Spleen (tissue), 11 donors: ENCODE data around the gene PRDM16. TPM values are rescaled to one million over a fixed set of nuclear protein-coding genes. Genes with fewer than 3 reads are reported as not detected.

ENCODE experiments used
- DNase-seq: peaks from one replicate; pipeline ENCODE4 v3.0.0-alpha.2; 2020
- H3K27ac ChIP-seq, 8 donors: fragments of 200-600 bp; sonication (generic) in 7 of 8; 1 replicate in 4 of 8; 2 replicates in 4 of 8; pipeline versions ENCODE4 v1.5.0 to v1.8.0; 2016 to 2021; ENCODE audit warnings: inconsistent platforms in 4 of 8, mild to moderate bottlenecking in 4 of 8, moderate library complexity in 1 of 8
- H3K27me3 ChIP-seq, 7 donors: fragments of 200-600 bp; sonication (generic) in 6 of 7; replicated peaks in 1 of 7; 1 replicate in 4 of 7; 2 replicates in 3 of 7; pipeline versions ENCODE4 v1.5.0 to v1.8.0; 2016 to 2021; ENCODE audit warnings: inconsistent platforms in 3 of 7, mild to moderate bottlenecking in 1 of 7
- H3K36me3 ChIP-seq, 6 donors: fragments of 200-600 bp; sonication (generic) in 5 of 6; 1 replicate in 4 of 6; 2 replicates in 2 of 6; pipeline versions ENCODE4 v1.5.0 to v1.8.0; 2016 to 2021; ENCODE audit warnings: inconsistent platforms in 2 of 6
- H3K4me1 ChIP-seq, 6 donors: fragments of 200-600 bp; sonication (generic) in 5 of 6; 1 replicate in 3 of 6; 2 replicates in 3 of 6; pipeline versions ENCODE4 v1.5.0 to v1.8.0; 2016 to 2021; ENCODE audit warnings: inconsistent platforms in 3 of 6
- H3K4me3 ChIP-seq, 8 donors: fragments of 200-600 bp; sonication (generic) in 7 of 8; 1 replicate in 4 of 8; 2 replicates in 4 of 8; pipeline versions ENCODE4 v1.5.0 to v1.8.0; 2016 to 2021; ENCODE audit warnings: inconsistent platforms in 4 of 8, mild to moderate bottlenecking in 4 of 8, moderate library complexity in 2 of 8
- H3K9me3 ChIP-seq, 8 donors: fragments of 200-600 bp; sonication (generic) in 7 of 8; 1 replicate in 4 of 8; 2 replicates in 4 of 8; pipeline versions ENCODE4 v1.5.0 to v1.8.0; 2016 to 2021; ENCODE audit warnings: inconsistent platforms in 4 of 8
- POLR2A ChIP-seq, 3 donors: fragments of 450-650 bp; IDR thresholded peaks; one replicate each; pipeline ENCODE4 v1.5.1; 2017; ENCODE audit warnings: antibody characterized with exemption in 3 of 3, mild to moderate bottlenecking in 1 of 3
- POLR2AphosphoS5 ChIP-seq, 3 donors: sonication (generic); formaldehyde crosslinking; IDR thresholded peaks; one replicate each; pipeline ENCODE4 v1.5.1; 2017; ENCODE audit warnings: antibody characterized with exemption in 3 of 3
- WGBS, 5 donors: extraction: QIAGEN DNeasy Blood & Tissue Kit in 3 of 5; methylation state at CpG; one replicate each; pipeline versions ENCODE4 v1.1.5 to v1.1.7; 2013 to 2018; 5-methylcytosine and 5-hydroxymethylcytosine counted together
- intact Hi-C: fragments of 100-400 bp; cut with DNase I; formaldehyde crosslinking; loops from one replicate; pipeline ENCODE4 v1.15.0; 2023; ENCODE audit warnings: low total_unique reads
- polyA plus RNA-seq, 3 donors: library from polyadenylated mRNA; stranded (reverse); fragments of 200-250 nt; gene quantifications; one replicate each; pipeline ENCODE4 v1.2.1, GENCODE V29; 2013
- total RNA-seq, 7 donors: library from RNA; depleted of rRNA in 3 of 7; stranded (reverse); fragments of >200 nt in 3 of 7; fragmentation: NEBNext Ultra II Directional in 4 of 7; extraction: Animal tissue kit (Norgen Biotek cat#: 25700) in 4 of 7; gene quantifications; one replicate each; pipeline versions ENCODE4 v1.1.0 to v1.2.1, GENCODE V29; 2016 to 2021
- TF ChIP-seq, protein P1 (sequence below), 11 experiments: fragments of 200-600 bp in 7 of 11; fragments of 450-650 bp in 4 of 11; sonication (generic) in 4 of 11; IDR thresholded peaks in 8 of 11; conservative IDR thresholded peaks in 3 of 11; 1 replicate in 7 of 11; 2 replicates in 4 of 11; pipeline versions ENCODE4 v1.4.0 to v1.8.0; 2016 to 2021; ENCODE audit warnings: antibody characterized with exemption in 11 of 11, inconsistent platforms in 4 of 11, mild to moderate bottlenecking in 1 of 11
- donor health status: healthy with polysubstance abuse.
- donor health status: DM: no; HTN: no; CAD: no; lungs with moderate emphysema.
- donor health status: DM: no; HTN: no; CAD: no.
- donor health status: Bipolar disorder and iron deficiency.
- donor health status: healthy.
- donor health status: DM: no; HTN: no; CAD: no.
- donor health status: DM: yes; HTN: yes; CAD: no.

Gene PRDM16
- total and polyA plus RNA-seq, 10 donors, result 0.43 to 3.2 (median 1.4) TPM

- Histone ChIP-seq H3K36me3 (no peaks in the 10 kb centered on the region), H3K4me1 (peaks cover 0 to 45% (median 20%) of the 10 kb centered on the region in 6 donors), H3K27me3 (peaks cover 0 to 17% (median under 1%) of the 10 kb centered on the region in 7 donors), H3K27ac (peak overlapping the region in 3 of 8 donors; percentile 42 to 59 (median 53)), H3K4me3 (no peak overlapping the region), H3K9me3 (no peaks in the 10 kb centered on the region)
- no peak for DNase-seq
- TF ChIP-seq, protein P1, sequence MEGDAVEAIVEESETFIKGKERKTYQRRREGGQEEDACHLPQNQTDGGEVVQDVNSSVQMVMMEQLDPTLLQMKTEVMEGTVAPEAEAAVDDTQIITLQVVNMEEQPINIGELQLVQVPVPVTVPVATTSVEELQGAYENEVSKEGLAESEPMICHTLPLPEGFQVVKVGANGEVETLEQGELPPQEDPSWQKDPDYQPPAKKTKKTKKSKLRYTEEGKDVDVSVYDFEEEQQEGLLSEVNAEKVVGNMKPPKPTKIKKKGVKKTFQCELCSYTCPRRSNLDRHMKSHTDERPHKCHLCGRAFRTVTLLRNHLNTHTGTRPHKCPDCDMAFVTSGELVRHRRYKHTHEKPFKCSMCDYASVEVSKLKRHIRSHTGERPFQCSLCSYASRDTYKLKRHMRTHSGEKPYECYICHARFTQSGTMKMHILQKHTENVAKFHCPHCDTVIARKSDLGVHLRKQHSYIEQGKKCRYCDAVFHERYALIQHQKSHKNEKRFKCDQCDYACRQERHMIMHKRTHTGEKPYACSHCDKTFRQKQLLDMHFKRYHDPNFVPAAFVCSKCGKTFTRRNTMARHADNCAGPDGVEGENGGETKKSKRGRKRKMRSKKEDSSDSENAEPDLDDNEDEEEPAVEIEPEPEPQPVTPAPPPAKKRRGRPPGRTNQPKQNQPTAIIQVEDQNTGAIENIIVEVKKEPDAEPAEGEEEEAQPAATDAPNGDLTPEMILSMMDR (IDR thresholded peaks at IDR 0.05 in 8 of 11, conservative IDR thresholded peaks at IDR 0.05 in 3 of 11), result no peak
- no peak for TF ChIP-seq POLR2AphosphoS5 (IDR thresholded peaks at IDR 0.05)
- TF ChIP-seq POLR2A (IDR thresholded peaks at IDR 0.05), result no peak
- intact Hi-C loops, result no loop called here
- WGBS, 5 donors, result 87 to 92% (median 90%) methylated on average over 24 of the region's 24 CpGs
These were observed 390.3 kb downstream of the PRDM16 start for GRCh38 chr1:3459051-3459908.

DNA sequence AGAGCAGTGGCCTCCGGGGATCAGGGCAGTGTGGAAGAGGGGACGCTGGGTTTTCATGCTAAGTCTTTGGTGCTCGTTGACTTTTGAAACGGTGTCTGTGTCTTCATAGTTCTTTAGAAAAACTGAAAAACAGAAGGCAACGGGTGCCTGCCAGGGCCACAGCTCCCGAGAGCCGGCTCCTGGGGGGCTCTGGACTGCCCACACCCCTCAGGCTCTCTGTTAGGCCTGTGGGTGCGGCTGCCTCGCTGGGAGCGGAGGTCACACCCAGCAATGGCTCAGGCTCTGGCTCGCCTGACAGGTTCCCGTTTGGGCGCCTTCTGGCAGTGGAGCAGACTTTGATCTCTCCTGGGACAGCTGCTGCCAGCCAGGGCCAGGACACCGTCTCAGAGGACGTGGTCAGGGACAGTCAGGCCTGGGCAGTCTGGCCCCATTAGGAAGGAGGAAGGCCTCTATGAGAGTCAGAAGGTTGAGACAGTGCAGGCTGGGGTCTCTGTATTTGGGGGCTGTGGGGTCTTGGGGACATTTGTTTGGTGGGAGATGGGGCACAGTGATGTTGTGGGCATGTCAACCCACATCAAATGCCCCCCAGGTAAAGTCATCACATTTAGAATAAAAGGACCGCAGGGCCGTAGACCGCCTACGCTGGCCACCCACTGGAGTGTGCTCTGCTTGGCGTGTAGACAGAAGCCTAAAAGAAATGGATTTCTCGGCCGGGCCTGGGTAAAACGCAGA lies 391.1 kb downstream of the PRDM16 start:
- no peaks in the 10 kb centered on the region for H3K9me3 ChIP-seq
- H3K36me3 ChIP-seq, result no peaks in the 10 kb centered on the region
- peaks cover 0 to 37% (median 13%) of the 10 kb centered on the region in 6 donors for H3K4me1 ChIP-seq
- no peak overlapping the region for H3K4me3 ChIP-seq
- 78 to 87% (median 83%) methylated on average over 20 to 23 of the region's 23 CpGs for whole genome bisulfite sequencing, 5 donors
- DNase-seq, result no peak
- H3K27ac ChIP-seq, result peak overlapping the region in 5 of 8 donors; percentile 13 to 62 (median 53)
- intact Hi-C loops, result no loop called here
- TF ChIP-seq POLR2AphosphoS5 (IDR thresholded peaks at IDR 0.05), result no peak
- TF ChIP-seq POLR2A (IDR thresholded peaks at IDR 0.05), result no peak
- peaks cover 0 to 8% (median 0%) of the 10 kb centered on the region in 7 donors for H3K27me3 ChIP-seq

DNA sequence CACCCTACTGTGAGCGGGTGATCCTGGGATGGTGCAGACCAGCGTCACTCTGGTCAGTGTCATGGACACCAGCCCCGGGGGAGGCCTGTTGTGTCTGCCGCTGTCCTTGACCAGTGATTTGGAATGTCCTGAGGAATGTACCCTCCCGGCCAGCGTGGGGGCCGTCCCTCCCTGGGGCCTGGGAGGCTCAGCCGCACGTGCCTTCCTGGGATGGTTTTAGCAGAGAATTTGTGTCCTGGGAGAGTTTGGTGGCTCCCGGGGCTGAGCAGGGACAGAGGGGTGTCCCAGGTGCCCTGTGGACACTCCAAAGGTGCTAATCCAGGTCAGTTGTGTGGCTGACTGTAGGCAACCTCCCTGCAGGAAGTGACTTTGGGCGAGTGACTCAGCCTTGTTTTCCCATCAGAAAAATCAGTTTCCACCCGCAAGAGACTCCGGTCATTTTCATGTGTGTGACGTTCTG lies 391.7 kb downstream of the PRDM16 start:
- Histone ChIP-seq H3K4me3 (no peak overlapping the region), H3K9me3 (no peaks in the 10 kb centered on the region), H3K27me3 (peaks cover 0 to 4% (median 0%) of the 10 kb centered on the region in 7 donors), H3K36me3 (no peaks in the 10 kb centered on the region), H3K27ac (peak overlapping the region in 5 of 8 donors; percentile 13 to 62 (median 53)), H3K4me1 (peaks cover 0 to 31% (median 10%) of the 10 kb centered on the region in 6 donors)
- DNase-seq, result no peak
- intact Hi-C loops, result no loop called here
- peak; percentile 57 to 78 (median 63) for TF ChIP-seq POLR2AphosphoS5 (IDR thresholded peaks at IDR 0.05)
- no peak for TF ChIP-seq POLR2A (IDR thresholded peaks at IDR 0.05)
- 54 to 82% (median 68%) methylated on average over 11 to 14 of the region's 14 CpGs for WGBS, 5 donors

GRCh38 chr1:3461238-3461933 lies 392.4 kb downstream of the PRDM16 start:
- no peak overlapping the region for H3K4me3 ChIP-seq
- no peak for TF ChIP-seq POLR2AphosphoS5 (IDR thresholded peaks at IDR 0.05)
- TF ChIP-seq, protein P1 (IDR thresholded peaks at IDR 0.05 in 8 of 11, conservative IDR thresholded peaks at IDR 0.05 in 3 of 11), result no peak
- no peak for DNase-seq
- intact Hi-C loops, result no loop called here
- no peaks in the 10 kb centered on the region for H3K36me3 ChIP-seq
- H3K27me3 ChIP-seq, result peaks cover 0 to 7% (median 0%) of the 10 kb centered on the region in 7 donors
- peak overlapping the region in 2 of 8 donors; percentile 59 to 62 for H3K27ac ChIP-seq
- no peaks in the 10 kb centered on the region for H3K9me3 ChIP-seq
- 90 to 96% (median 93%) methylated on average over 13 to 30 of the region's 30 CpGs for WGBS, 5 donors
- peaks cover 0 to 31% (median 10%) of the 10 kb centered on the region in 6 donors for H3K4me1 ChIP-seq
